HAP-1 (cell line): ENCODE measurements around the gene NLRP5.
"Not testable (repeated sequence)": the region's sequence is repeated elsewhere in the genome, so short reads cannot be mapped to it uniquely, and the experiment has no call there.

Source experiments
- DNase-seq, 2 experiments: peaks; one replicate each; pipeline ENCODE4 v3.0.0-alpha.2; 2016 to 2020; ENCODE audit warnings: low spot score in 2 of 2
- H3K27me3 ChIP-seq: fragments of 250-450 bp; sonication (Bioruptor Pico); 2 replicates; pipeline ENCODE4 v1.5.1; 2020; ENCODE audit warnings: low read depth, mild to moderate bottlenecking, moderate library complexity
- H3K36me3 ChIP-seq: fragments of 250-450 bp; sonication (Bioruptor Pico); replicated peaks from 2 replicates; pipeline ENCODE4 v1.5.1; 2020; ENCODE audit warnings: mild to moderate bottlenecking
- H3K4me1 ChIP-seq: fragments of 250-450 bp; sonication (Bioruptor Pico); 2 replicates; pipeline ENCODE4 v1.5.1; 2020; ENCODE audit warnings: mild to moderate bottlenecking
- H3K4me3 ChIP-seq: fragments of 250-450 bp; sonication (Bioruptor Pico); 2 replicates; pipeline ENCODE4 v1.5.1; 2020; ENCODE audit warnings: mild to moderate bottlenecking, moderate library complexity
- H3K9me3 ChIP-seq: fragments of 250-450 bp; sonication (Bioruptor Pico); 2 replicates; pipeline ENCODE4 v1.5.1; 2020; ENCODE audit warnings: mild to moderate bottlenecking, moderate library complexity
- in situ Hi-C: fragments of 300-500 bp; cut with MboI; formaldehyde crosslinking; loops from 3 replicates; pipeline ENCODE4 v1.14.3; 2020; ENCODE audit warnings: low sequenced_read_pairs, inconsistent platforms, mixed read lengths

NLRP5 gene

DNA sequence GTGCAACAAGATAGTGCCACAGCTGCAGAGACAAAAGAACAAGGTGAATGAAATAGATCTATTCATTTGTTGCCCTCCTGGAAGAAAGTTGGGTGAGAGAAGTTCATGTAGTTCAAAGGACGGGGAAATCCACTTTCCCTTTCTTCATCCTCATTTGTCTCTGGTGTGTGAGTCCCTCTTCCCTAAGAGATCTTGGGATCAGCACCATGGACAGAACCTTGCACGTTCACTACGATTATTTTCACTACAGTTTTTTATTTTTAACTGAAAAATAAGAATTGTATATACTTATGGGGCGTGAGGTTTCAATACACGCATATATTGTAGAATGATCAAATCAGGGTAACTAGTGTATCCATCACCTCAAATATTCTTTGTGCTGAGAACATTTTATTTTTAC lies 29.2 kb downstream of the NLRP5 start:
- Histone ChIP-seq H3K27me3 (no peaks in the 10 kb centered on the region), H3K4me1 (no peaks in the 10 kb centered on the region), H3K36me3 (no peaks in the 10 kb centered on the region), H3K9me3 (no peaks in the 10 kb centered on the region), H3K4me3 (no peak overlapping the region)
- in situ Hi-C loops: no loop called here
- DNase-seq: peak in 1 of 2 experiments; percentile 14

- H3K9me3 ChIP-seq, H3K27me3 ChIP-seq, H3K4me1 ChIP-seq, H3K4me3 ChIP-seq, DNase-seq, in situ Hi-C loops, H3K36me3 ChIP-seq: not testable (repeated sequence)
These were observed 32.8 kb downstream of the NLRP5 start for GRCh38 chr19:56019325-56019724.

GRCh38 chr19:56020355-56020975 lies 33.9 kb downstream of the NLRP5 start:
- DNase-seq, in situ Hi-C loops, H3K4me1 ChIP-seq, H3K4me3 ChIP-seq, H3K36me3 ChIP-seq, H3K27me3 ChIP-seq, H3K9me3 ChIP-seq: not testable (repeated sequence)

- Histone ChIP-seq H3K9me3 (no peaks in the 10 kb centered on the region), H3K4me3 (no peak overlapping the region), H3K4me1 (no peaks in the 10 kb centered on the region), H3K36me3 (no peaks in the 10 kb centered on the region), H3K27me3 (no peaks in the 10 kb centered on the region)
- in situ Hi-C loops: no loop called here
- DNase-seq: no peak
These were observed 40.2 kb downstream of the NLRP5 start for GRCh38 chr19:56026769-56027168.

DNA sequence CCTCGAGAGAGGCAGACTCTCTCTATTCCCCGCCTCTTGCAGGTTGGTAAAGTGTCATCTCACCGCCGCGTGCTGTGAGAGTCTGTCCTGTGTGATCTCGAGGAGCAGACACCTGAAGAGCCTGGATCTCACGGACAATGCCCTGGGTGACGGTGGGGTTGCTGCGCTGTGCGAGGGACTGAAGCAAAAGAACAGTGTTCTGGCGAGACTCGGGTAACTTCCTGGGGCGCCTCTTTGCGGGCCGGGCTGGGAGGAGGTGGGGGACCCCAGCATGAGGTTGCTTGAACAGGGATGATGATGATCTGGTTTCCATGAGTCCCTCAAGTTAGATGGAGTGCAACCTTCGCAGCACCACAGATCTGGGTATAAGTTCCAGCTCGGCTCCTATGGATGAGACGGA lies 67.0 kb downstream of the NLRP5 start:
- no peak for DNase-seq
- H3K9me3 ChIP-seq: no peaks in the 10 kb centered on the region
- no peak overlapping the region for H3K4me3 ChIP-seq
- H3K27me3 ChIP-seq: no peaks in the 10 kb centered on the region
- H3K36me3 ChIP-seq: no peaks in the 10 kb centered on the region
- in situ Hi-C loops: no loop called here
- H3K4me1 ChIP-seq: no peaks in the 10 kb centered on the region

DNA sequence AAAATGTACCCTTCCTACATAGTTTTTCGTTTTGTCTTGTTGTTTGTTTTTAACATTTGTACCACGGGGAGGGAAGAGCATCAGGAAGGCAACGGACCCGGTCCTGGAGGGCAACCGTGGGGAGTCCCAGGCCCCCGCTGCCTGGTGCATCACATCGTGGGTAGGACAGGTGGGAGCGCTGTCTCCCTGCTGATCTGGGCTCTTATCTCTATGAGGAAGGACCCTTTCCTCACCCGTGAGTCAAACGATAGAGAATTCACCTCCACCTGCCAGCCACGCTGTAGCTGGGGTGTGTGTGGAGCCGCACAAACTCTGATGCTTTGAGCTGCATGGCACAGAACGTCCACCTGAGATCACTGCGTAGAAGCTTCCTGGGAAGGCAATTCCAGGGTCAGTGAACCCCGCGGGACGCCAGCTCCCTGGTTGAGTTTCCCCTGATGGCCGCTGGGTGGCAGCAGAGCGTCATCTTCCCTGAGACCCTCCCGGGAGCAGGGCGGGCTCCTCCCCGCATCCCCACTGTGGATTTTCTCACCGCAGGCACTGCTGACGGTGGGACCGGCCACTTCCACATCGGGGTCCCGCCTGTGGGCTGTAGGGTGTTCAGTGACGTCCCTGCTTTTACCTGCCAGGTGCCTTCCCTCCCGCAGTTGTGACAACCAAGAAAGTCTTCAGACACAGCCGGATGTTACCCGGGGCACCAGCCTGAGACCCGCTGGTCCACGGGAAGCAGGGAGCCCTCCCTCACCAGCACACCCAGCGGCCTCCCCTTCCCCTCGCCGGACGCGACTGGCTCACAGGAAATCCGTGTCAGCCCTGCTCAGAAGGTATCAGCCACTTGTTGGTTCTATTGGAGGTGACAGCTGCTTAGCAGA lies 79.8 kb downstream of the NLRP5 start:
- peak overlapping the region; percentile 19 for H3K4me3 ChIP-seq
- no peaks in the 10 kb centered on the region; the same call in 1 of the 2 replicates for H3K4me1 ChIP-seq
- in situ Hi-C loops: loop anchor here (10.0 kb wide), 1 partner anchor 188 kb away; no protein-coding TSS in a partner anchor
- H3K27me3 ChIP-seq: no peaks in the 10 kb centered on the region
- no peaks in the 10 kb centered on the region for H3K36me3 ChIP-seq
- no peaks in the 10 kb centered on the region for H3K9me3 ChIP-seq
- peak; percentile 65 to 84 for DNase-seq

GRCh38 chr19:56069642-56070041 lies 83.1 kb downstream of the NLRP5 start:
- Histone ChIP-seq H3K9me3 (no peaks in the 10 kb centered on the region), H3K4me1 (no peaks in the 10 kb centered on the region; the same call in 1 of the 2 replicates), H3K27me3 (no peaks in the 10 kb centered on the region), H3K4me3 (no peak overlapping the region), H3K36me3 (no peaks in the 10 kb centered on the region)
- DNase-seq: no peak
- in situ Hi-C loops: loop anchor here (10.0 kb wide), 2 partner anchors 105 to 185 kb away; partner anchors contain the start of gene GALP

GRCh38 chr19:56071151-56071550 lies 84.6 kb downstream of the NLRP5 start:
- Histone ChIP-seq H3K36me3 (no peaks in the 10 kb centered on the region), H3K4me3 (no peak overlapping the region), H3K4me1 (no peaks in the 10 kb centered on the region; the same call in 1 of the 2 replicates), H3K9me3 (no peaks in the 10 kb centered on the region), H3K27me3 (no peaks in the 10 kb centered on the region)
- peak in 1 of 2 experiments; percentile 23 for DNase-seq
- in situ Hi-C loops: loop anchor here (10.0 kb wide), 1 partner anchor 104 kb away; the partner anchor contains the start of gene GALP

GRCh38 chr19:56076498-56076897 lies 89.9 kb downstream of the NLRP5 start:
- no peaks in the 10 kb centered on the region for H3K9me3 ChIP-seq
- no peaks in the 10 kb centered on the region for H3K36me3 ChIP-seq
- DNase-seq: peak; percentile 36 to 74
- no peaks in the 10 kb centered on the region for H3K27me3 ChIP-seq
- no peak overlapping the region for H3K4me3 ChIP-seq
- H3K4me1 ChIP-seq: no peaks in the 10 kb centered on the region
- in situ Hi-C loops: loop anchor here (10.0 kb wide), 1 partner anchor 98 kb away; the partner anchor contains the start of gene GALP

GRCh38 chr19:56079609-56080008 lies 93.0 kb downstream of the NLRP5 start:
- H3K27me3 ChIP-seq: no peaks in the 10 kb centered on the region
- no peaks in the 10 kb centered on the region for H3K4me1 ChIP-seq
- no peaks in the 10 kb centered on the region for H3K36me3 ChIP-seq
- no peaks in the 10 kb centered on the region for H3K9me3 ChIP-seq
- no peak overlapping the region for H3K4me3 ChIP-seq
- in situ Hi-C loops: loop anchor here (10.0 kb wide), 1 partner anchor 95 kb away; the partner anchor contains the start of gene GALP
- DNase-seq: no peak

DNA sequence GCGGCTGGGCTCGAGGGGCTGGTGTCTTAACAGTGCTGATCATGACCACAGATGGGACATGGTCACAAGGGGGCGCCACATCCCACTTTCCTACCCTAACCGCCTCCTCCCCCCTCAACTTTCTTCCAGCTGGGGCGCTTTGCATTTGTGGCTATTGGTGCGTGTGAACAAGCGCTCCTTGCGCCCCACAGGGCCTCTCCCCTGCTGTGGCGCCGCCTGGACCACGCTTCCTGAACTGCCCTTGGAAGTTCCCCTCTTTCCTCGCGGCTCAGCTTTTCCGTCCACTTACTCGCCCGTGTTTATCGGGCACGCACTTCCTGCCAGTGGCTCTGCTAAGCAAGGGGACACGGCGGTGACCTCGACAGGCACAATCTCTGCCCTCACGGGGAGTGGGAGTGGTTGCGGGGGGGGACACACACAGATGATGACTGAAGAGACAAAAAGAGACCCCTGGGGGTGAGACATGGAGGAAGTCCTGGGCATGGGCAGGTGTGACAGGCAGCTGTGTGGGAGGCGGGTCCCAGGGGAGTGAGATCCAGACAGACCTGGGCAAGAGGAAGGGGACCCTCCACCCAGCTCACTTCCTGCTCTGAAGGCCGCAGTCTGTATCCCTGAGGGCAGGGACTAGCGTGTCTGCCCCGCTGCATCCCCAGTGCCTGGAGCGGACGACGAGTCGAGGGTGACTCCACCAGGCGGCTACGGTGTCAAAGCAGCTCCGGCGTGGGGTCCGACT lies 94.3 kb downstream of the NLRP5 start:
- Histone ChIP-seq H3K4me3 (peak overlapping the region; percentile 3; the same call in 1 of the 2 replicates), H3K4me1 (no peaks in the 10 kb centered on the region), H3K27me3 (no peaks in the 10 kb centered on the region), H3K36me3 (no peaks in the 10 kb centered on the region), H3K9me3 (no peaks in the 10 kb centered on the region)
- in situ Hi-C loops: no loop called here
- DNase-seq: peak; percentile 43 to 85

- DNase-seq: no peak
- peaks cover 3% of the 10 kb centered on the region for H3K36me3 ChIP-seq
- H3K4me3 ChIP-seq: no peak overlapping the region
- no peaks in the 10 kb centered on the region for H3K4me1 ChIP-seq
- no peaks in the 10 kb centered on the region for H3K27me3 ChIP-seq
- in situ Hi-C loops: no loop called here
- H3K9me3 ChIP-seq: no peaks in the 10 kb centered on the region
These were observed 97.1 kb downstream of the NLRP5 start for GRCh38 chr19:56083668-56084067.

- no peak overlapping the region for H3K4me3 ChIP-seq
- H3K9me3 ChIP-seq: no peaks in the 10 kb centered on the region
- no peak for DNase-seq
- no peaks in the 10 kb centered on the region for H3K4me1 ChIP-seq
- H3K27me3 ChIP-seq: no peaks in the 10 kb centered on the region
- H3K36me3 ChIP-seq: peaks cover 10% of the 10 kb centered on the region
- in situ Hi-C loops: no loop called here
These were observed 98.4 kb downstream of the NLRP5 start for GRCh38 chr19:56084835-56085536.
